HS-5 (cell line): ENCODE data around the gene EGLN3.
A peak's percentile ranks its signal among the peaks of the same experiment; 100 is the strongest.
"Not testable (repeated sequence)": the region's sequence is repeated elsewhere in the genome, so short reads cannot be mapped to it uniquely, and the experiment has no call there.

ENCODE experiments used
- DNase-seq: peaks from one replicate; pipeline ENCODE4 v3.0.0-alpha.2; 2012; ENCODE audit warnings: low read depth

Gene EGLN3

GRCh38 chr14:33950320-33951182, at the start of gene EGLN3:
Gene EGLN3, minus strand, starts transcription at chr14:33951074. Its CDS starts 322 bp downstream, at chr14:33950752.
- peak; percentile 13 for DNase-seq

- DNase-seq, result no peak
These were observed 49.5 kb upstream of the EGLN3 start for GRCh38 chr14:34000396-34000795.

- DNase-seq, result no peak
These were observed 49.0 kb upstream of the EGLN3 start for GRCh38 chr14:33999771-34000291.

GRCh38 chr14:33997611-33998010, 46.7 kb upstream of the EGLN3 start:
- DNase-seq, result no peak

- DNase-seq, result no peak
These were observed 45.6 kb upstream of the EGLN3 start for GRCh38 chr14:33996462-33996861.

- DNase-seq, result no peak
These were observed 42.4 kb upstream of the EGLN3 start for GRCh38 chr14:33993246-33993645.

GRCh38 chr14:33992274-33993007, 41.6 kb upstream of the EGLN3 start:
- no peak for DNase-seq

- DNase-seq, result no peak
These were observed 39.9 kb upstream of the EGLN3 start for GRCh38 chr14:33990790-33991189.

GRCh38 chr14:33987565-33988080, 36.7 kb upstream of the EGLN3 start:
- DNase-seq, result no peak

- DNase-seq, result peak; percentile 77
These were observed 35.9 kb upstream of the EGLN3 start for GRCh38 chr14:33986804-33987203.

GRCh38 chr14:33985242-33985641, 34.4 kb upstream of the EGLN3 start:
- no peak for DNase-seq

- no peak for DNase-seq
These were observed 28.9 kb upstream of the EGLN3 start for GRCh38 chr14:33979613-33980276.

- DNase-seq, result no peak
These were observed 28.2 kb upstream of the EGLN3 start for GRCh38 chr14:33978892-33979612.

GRCh38 chr14:33972583-33973081, 21.8 kb upstream of the EGLN3 start:
- DNase-seq, result no peak

GRCh38 chr14:33969846-33970245, 19.0 kb upstream of the EGLN3 start:
- not testable (repeated sequence) for DNase-seq

- DNase-seq, result no peak
These were observed 17.8 kb upstream of the EGLN3 start for GRCh38 chr14:33968722-33969121.

GRCh38 chr14:33967138-33967537, 16.3 kb upstream of the EGLN3 start:
- DNase-seq, result no peak

GRCh38 chr14:33966276-33966675, 15.4 kb upstream of the EGLN3 start:
- no peak for DNase-seq

- DNase-seq, result no peak
These were observed 13.9 kb upstream of the EGLN3 start for GRCh38 chr14:33964599-33965317.

GRCh38 chr14:33963892-33964291, 13.0 kb upstream of the EGLN3 start:
- no peak for DNase-seq

GRCh38 chr14:33962466-33962865, 11.6 kb upstream of the EGLN3 start:
- not testable (repeated sequence) for DNase-seq
